Measurements from ENCODE around the gene ELK4. TPM values are rescaled to one million over a fixed set of nuclear protein-coding genes. Genes with fewer than 3 reads are reported as not detected.

ELK4 gene
- total and polyA plus RNA-seq, 4 donors: 11.9 to 23.9 (median 16.0) TPM

DNA sequence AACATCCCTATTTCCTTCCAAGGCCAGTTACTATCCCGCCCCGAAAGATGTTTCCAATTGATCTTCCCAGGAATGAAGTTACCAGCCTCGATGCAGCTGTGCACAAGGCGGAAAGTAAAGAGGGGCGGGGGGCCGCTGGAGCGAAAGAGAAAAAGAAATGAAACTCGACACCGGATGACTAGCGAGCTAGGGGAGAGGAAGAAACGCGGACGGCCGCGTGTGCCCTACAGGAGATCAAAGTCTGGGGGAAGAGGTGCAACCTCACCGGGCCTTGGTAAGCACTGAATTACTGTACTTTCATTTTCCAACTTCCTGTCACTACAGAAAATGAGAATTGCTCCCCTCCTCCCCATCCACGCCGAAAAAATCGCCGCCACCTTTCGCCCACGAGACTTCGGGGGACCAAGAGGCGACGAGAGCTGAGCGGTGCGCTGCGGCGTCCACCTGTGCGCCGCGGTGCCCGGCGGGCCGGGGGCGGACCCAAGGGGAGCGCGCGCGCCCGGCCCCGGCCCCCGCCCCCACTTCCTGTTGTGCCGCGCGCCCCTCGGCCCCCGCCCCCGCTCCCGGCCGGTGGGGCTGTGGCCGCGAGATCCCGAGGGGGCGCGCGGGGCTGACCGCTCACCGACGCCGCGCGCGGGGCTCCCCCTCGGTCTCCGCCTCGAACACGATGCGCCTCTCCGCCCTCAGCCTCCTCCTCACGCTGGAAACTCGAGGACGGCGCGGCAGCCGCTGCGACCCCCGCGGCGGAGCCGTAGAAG, 622 bp downstream of the ELK4 start:
- Histone ChIP-seq H3K4me1 (ENCODE audit: control insufficient read depth, insufficient read depth, low read length) (peaks cover 4% of the 10 kb centered on the region), H3K4me3 (ENCODE audit: low read depth, low read length) (peak overlapping the region; percentile 89), H3K9me3 (ENCODE audit: control insufficient read depth, insufficient read depth, low read length) (no peaks in the 10 kb centered on the region), H3K36me3 (ENCODE audit: control insufficient read depth, insufficient read depth, low read length) (no peaks in the 10 kb centered on the region), H3K27me3 (ENCODE audit: control insufficient read depth, insufficient read depth, low read length) (no peaks in the 10 kb centered on the region), H3K27ac (ENCODE audit: low read depth, low read length) (peak overlapping the region; percentile 96)
- WGBS (ENCODE audit: insufficient coverage): under 1% methylated on average over 80 of the region's 81 CpGs
- DNase-seq (ENCODE audit: low read depth in 4 of 6, low spot score in 6 of 6): peak; percentile 44 to 90 (median 60)

DNA sequence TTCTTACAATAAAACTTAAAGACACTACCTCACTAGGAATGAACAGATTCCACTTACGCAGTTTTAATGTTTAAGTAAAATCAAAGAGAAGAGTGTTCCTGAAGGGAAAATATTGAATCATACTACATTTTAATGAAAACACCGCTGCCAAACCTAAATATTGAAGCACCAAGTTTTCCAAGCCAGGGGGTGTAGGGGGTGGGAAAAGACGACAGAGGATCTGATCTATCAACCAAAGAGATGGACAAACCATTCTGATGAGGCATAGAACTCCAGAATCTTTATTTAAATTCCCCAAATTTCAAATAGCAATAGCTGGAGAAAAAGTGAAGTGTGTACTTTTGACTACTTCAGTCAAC, 1.2 kb downstream of the ELK4 start:
- no peak for DNase-seq (ENCODE audit: low read depth in 4 of 6, low spot score in 6 of 6)
- no CpG with 5 or more reads among the region's 3 CpGs for WGBS (ENCODE audit: insufficient coverage)
- peaks cover 4% of the 10 kb centered on the region for H3K4me1 ChIP-seq (ENCODE audit: control insufficient read depth, insufficient read depth, low read length)

DNA sequence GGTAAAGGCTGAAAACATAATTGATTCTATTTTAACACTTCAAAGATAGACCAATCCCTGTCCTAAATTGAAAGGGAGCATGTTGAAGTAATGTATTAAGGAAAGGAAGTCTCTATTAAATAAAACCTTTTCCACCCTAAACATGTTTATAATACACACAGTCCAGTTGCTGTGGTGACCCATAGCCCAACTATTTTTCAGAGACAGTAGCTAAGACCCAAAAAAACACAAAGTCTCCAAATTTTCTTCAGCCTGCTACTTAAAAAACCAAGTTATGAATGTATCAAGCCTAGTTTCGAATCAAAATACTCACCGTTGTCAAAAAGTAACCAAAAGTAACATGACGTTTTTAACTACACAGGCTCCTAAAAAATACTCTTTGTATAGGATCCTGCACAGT, 1.6 kb downstream of the ELK4 start:
- Histone ChIP-seq H3K36me3 (ENCODE audit: control insufficient read depth, insufficient read depth, low read length) (no peaks in the 10 kb centered on the region), H3K27ac (ENCODE audit: low read depth, low read length) (peak overlapping the region; percentile 96), H3K4me3 (ENCODE audit: low read depth, low read length) (peak overlapping the region; percentile 89), H3K4me1 (ENCODE audit: control insufficient read depth, insufficient read depth, low read length) (peaks cover 4% of the 10 kb centered on the region), H3K27me3 (ENCODE audit: control insufficient read depth, insufficient read depth, low read length) (no peaks in the 10 kb centered on the region), H3K9me3 (ENCODE audit: control insufficient read depth, insufficient read depth, low read length) (no peaks in the 10 kb centered on the region)
- WGBS (ENCODE audit: insufficient coverage): no CpG with 5 or more reads among the region's 3 CpGs
- DNase-seq (ENCODE audit: low read depth in 4 of 6, low spot score in 6 of 6): peak in 1 of 6 donors; percentile 13

More for the DNA sequence above, 1.2 kb downstream of the ELK4 start:
- Histone ChIP-seq H3K27me3 (ENCODE audit: control insufficient read depth, insufficient read depth, low read length) (no peaks in the 10 kb centered on the region), H3K27ac (ENCODE audit: low read depth, low read length) (peak overlapping the region; percentile 96), H3K9me3 (ENCODE audit: control insufficient read depth, insufficient read depth, low read length) (no peaks in the 10 kb centered on the region), H3K4me3 (ENCODE audit: low read depth, low read length) (peak overlapping the region; percentile 89), H3K36me3 (ENCODE audit: control insufficient read depth, insufficient read depth, low read length) (no peaks in the 10 kb centered on the region)

DNA sequence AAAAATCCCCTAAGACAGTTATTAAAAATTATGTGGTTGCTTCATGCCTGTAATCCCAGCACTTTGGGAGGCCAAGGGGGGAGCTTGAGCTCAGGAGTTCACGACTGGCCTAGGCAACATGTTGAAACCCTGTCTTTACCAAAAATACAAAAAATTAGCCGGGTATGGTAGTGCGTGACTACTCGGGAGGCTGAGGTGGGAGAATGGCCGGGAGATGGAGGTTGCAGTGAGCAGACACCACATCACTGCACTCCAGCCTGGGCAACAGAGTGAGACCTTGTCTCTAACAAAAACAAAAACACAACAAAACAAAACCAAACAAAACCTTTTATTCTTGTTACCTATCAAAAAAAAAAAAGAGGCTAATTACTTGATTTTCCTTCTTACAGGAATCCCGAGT, 2.1 kb downstream of the ELK4 start:
- DNase-seq (ENCODE audit: low read depth in 4 of 6, low spot score in 6 of 6): no peak

DNA sequence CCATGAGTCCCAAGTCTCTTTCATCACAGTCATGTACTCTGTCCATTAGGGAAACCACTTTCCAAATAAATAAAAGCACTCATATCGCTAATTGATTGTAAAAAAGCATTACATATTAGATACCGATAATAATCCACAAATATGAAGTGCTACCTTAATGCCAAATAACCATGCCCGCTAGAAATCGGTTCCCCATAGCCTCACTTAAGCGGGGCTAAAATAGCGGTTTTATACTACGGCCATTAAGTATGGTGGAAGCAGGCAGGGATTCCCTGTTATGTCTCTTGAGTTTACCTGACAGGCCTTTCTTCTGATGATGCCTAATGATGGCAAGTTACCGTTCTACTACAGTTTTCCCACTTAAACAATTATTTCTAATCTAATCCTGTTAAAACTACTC, 3.9 kb downstream of the ELK4 start:
- Histone ChIP-seq H3K27ac (ENCODE audit: low read depth, low read length) (no peak overlapping the region), H3K4me1 (ENCODE audit: control insufficient read depth, insufficient read depth, low read length) (peaks cover 4% of the 10 kb centered on the region), H3K9me3 (ENCODE audit: control insufficient read depth, insufficient read depth, low read length) (no peaks in the 10 kb centered on the region), H3K4me3 (ENCODE audit: low read depth, low read length) (no peak overlapping the region), H3K36me3 (ENCODE audit: control insufficient read depth, insufficient read depth, low read length) (peaks cover 7% of the 10 kb centered on the region), H3K27me3 (ENCODE audit: control insufficient read depth, insufficient read depth, low read length) (no peaks in the 10 kb centered on the region)
- WGBS (ENCODE audit: insufficient coverage): no CpG with 5 or more reads among the region's 8 CpGs
- no peak for DNase-seq (ENCODE audit: low read depth in 4 of 6, low spot score in 6 of 6)

More for the DNA sequence above, 2.1 kb downstream of the ELK4 start:
- no peaks in the 10 kb centered on the region for H3K27me3 ChIP-seq (ENCODE audit: control insufficient read depth, insufficient read depth, low read length)
- H3K4me3 ChIP-seq (ENCODE audit: low read depth, low read length): peak overlapping the region; percentile 89
- H3K9me3 ChIP-seq (ENCODE audit: control insufficient read depth, insufficient read depth, low read length): no peaks in the 10 kb centered on the region
- H3K36me3 ChIP-seq (ENCODE audit: control insufficient read depth, insufficient read depth, low read length): no peaks in the 10 kb centered on the region
- no CpG with 5 or more reads among the region's 6 CpGs for WGBS (ENCODE audit: insufficient coverage)
- H3K4me1 ChIP-seq (ENCODE audit: control insufficient read depth, insufficient read depth, low read length): peaks cover 4% of the 10 kb centered on the region
- H3K27ac ChIP-seq (ENCODE audit: low read depth, low read length): no peak overlapping the region

DNA sequence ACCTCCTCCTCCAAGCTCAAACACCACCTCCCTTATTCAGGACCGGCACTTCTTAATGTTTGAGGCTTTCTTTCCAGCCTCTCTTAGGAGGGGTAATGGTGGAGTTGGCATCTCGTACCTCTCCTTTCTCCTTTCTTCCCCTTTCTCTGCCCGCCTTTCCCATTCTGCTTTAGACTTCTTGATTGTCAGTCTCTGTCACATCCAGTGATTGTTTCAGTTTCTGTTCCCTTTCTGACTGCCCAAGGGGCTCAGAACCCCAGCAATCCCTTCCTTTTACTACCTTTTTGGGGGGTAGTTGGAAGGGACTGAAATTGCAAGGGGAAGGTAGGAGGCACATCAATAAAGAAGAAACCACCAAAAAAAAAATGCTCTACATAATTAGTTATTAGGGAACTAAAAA, 5.6 kb downstream of the ELK4 start:
- Histone ChIP-seq H3K9me3 (ENCODE audit: control insufficient read depth, insufficient read depth, low read length) (no peaks in the 10 kb centered on the region), H3K4me1 (ENCODE audit: control insufficient read depth, insufficient read depth, low read length) (peaks cover 4% of the 10 kb centered on the region), H3K27ac (ENCODE audit: low read depth, low read length) (no peak overlapping the region), H3K27me3 (ENCODE audit: control insufficient read depth, insufficient read depth, low read length) (no peaks in the 10 kb centered on the region), H3K36me3 (ENCODE audit: control insufficient read depth, insufficient read depth, low read length) (peaks cover 21% of the 10 kb centered on the region), H3K4me3 (ENCODE audit: low read depth, low read length) (no peak overlapping the region)
- DNase-seq (ENCODE audit: low read depth in 4 of 6, low spot score in 6 of 6): no peak
- 90% methylated on average over 2 of the region's 3 CpGs for WGBS (ENCODE audit: insufficient coverage)

DNA sequence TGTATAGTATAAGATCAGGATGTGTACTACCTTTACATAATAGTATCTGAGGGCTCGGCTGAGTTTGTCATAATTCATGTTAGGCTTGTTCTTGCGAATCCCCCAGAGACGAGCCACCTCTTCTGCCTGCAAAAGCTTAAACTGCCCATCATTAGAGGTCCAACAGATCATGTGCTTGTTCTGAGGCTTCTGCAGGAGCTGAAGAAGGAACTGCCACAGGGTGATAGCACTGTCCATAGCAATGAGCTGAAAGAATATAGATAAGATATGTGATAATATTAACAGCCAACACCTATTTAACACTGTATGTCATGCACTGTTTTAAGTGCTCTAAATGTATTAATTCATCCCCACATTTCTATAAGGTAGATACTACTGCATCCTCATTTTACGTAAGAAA, 8.2 kb downstream of the ELK4 start:
- 92% methylated on average over 2 of the region's 4 CpGs for WGBS (ENCODE audit: insufficient coverage)
- H3K36me3 ChIP-seq (ENCODE audit: control insufficient read depth, insufficient read depth, low read length): peaks cover 29% of the 10 kb centered on the region
- no peaks in the 10 kb centered on the region for H3K9me3 ChIP-seq (ENCODE audit: control insufficient read depth, insufficient read depth, low read length)
- H3K27me3 ChIP-seq (ENCODE audit: control insufficient read depth, insufficient read depth, low read length): no peaks in the 10 kb centered on the region
- no peak overlapping the region for H3K27ac ChIP-seq (ENCODE audit: low read depth, low read length)
- no peak for DNase-seq (ENCODE audit: low read depth in 4 of 6, low spot score in 6 of 6)
- H3K4me3 ChIP-seq (ENCODE audit: low read depth, low read length): no peak overlapping the region
- H3K4me1 ChIP-seq (ENCODE audit: control insufficient read depth, insufficient read depth, low read length): no peaks in the 10 kb centered on the region

DNA sequence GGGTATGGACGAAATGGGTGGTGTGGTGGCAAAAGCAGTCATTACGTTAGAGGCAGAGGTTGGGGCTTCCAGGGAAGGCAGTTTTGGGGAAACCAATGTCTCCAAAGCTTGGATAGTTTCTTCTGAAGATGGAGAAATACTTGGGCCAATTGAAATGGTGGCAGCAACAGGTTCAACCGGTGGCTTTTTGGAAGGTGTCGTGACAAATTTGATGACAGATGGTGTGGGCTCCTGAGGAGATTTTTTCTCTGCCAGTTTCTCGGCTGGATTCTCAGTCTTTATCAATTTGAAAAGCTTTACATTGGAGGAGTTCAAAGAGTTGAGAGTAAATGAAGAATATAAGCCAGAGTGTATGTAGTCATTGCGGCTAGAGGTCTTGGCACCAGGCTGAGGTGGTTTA, 11.5 kb downstream of the ELK4 start:
- DNase-seq (ENCODE audit: low read depth in 4 of 6, low spot score in 6 of 6): no peak
- no peaks in the 10 kb centered on the region for H3K9me3 ChIP-seq (ENCODE audit: control insufficient read depth, insufficient read depth, low read length)
- no peaks in the 10 kb centered on the region for H3K27me3 ChIP-seq (ENCODE audit: control insufficient read depth, insufficient read depth, low read length)
- H3K4me1 ChIP-seq (ENCODE audit: control insufficient read depth, insufficient read depth, low read length): no peaks in the 10 kb centered on the region
- H3K36me3 ChIP-seq (ENCODE audit: control insufficient read depth, insufficient read depth, low read length): peaks cover 41% of the 10 kb centered on the region
- 85% methylated on average over 5 of the region's 6 CpGs for WGBS (ENCODE audit: insufficient coverage)
- no peak overlapping the region for H3K27ac ChIP-seq (ENCODE audit: low read depth, low read length)
- H3K4me3 ChIP-seq (ENCODE audit: low read depth, low read length): no peak overlapping the region

DNA sequence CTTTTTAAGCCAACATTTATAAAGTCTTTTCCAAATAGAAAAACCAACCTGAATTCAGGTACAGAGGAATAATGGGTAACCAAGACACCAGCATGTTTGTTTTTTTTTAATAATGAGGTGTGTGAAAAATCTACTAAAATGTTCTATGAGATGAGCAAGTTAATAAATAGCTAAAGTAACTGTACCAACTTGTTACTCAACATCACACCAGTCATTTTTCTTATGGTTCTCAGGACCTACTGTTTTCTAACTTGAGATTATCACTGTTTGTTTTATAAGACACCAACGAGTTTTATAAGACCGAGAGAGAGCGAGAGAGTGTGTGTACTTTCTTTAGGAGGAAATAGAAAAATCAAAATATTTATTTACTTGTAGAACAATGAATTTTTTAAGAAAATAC, 12.4 kb downstream of the ELK4 start:
- H3K36me3 ChIP-seq (ENCODE audit: control insufficient read depth, insufficient read depth, low read length): peaks cover 41% of the 10 kb centered on the region
- WGBS (ENCODE audit: insufficient coverage): no CpG with 5 or more reads among the region's 3 CpGs
- no peaks in the 10 kb centered on the region for H3K9me3 ChIP-seq (ENCODE audit: control insufficient read depth, insufficient read depth, low read length)
- no peak overlapping the region for H3K27ac ChIP-seq (ENCODE audit: low read depth, low read length)
- no peak for DNase-seq (ENCODE audit: low read depth in 4 of 6, low spot score in 6 of 6)
- no peak overlapping the region for H3K4me3 ChIP-seq (ENCODE audit: low read depth, low read length)
- no peaks in the 10 kb centered on the region for H3K4me1 ChIP-seq (ENCODE audit: control insufficient read depth, insufficient read depth, low read length)
- H3K27me3 ChIP-seq (ENCODE audit: control insufficient read depth, insufficient read depth, low read length): no peaks in the 10 kb centered on the region

DNA sequence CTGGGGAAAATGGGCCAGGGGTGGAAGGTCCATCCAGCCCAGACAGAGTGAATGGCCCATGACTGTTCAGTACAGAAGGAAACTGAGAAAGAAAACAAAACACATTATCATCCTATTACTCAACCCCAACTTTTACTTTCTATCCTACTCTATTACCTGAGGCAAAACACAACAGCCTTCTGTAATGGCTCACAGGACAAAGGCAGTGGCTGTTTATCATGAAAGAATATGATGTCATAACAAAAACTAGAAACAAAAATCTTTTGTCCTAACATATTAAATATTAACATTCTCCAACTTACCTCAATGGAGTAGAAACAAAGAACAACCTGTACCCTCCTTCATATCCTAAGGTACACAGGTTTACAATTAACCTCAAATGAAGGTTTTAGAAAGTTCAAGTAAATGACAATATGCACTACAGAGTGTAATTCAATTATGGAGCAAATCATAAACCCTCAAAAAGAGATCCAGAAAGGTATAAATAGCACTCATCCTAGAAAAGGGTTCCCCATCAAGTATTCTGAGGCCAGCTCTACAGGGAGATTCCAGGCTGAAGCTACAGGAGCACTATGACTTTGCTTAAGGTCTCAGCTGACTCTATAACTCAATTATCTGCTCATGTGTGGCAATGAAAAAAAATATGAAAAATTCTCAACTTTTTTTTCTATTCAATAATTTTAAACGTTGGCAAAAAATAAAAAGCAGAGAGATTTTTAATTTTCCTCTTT, 15.1 kb downstream of the ELK4 start:
- H3K27ac ChIP-seq (ENCODE audit: low read depth, low read length): no peak overlapping the region
- H3K27me3 ChIP-seq (ENCODE audit: control insufficient read depth, insufficient read depth, low read length): no peaks in the 10 kb centered on the region
- WGBS (ENCODE audit: insufficient coverage): no CpG with 5 or more reads among the region's 1 CpG
- no peaks in the 10 kb centered on the region for H3K9me3 ChIP-seq (ENCODE audit: control insufficient read depth, insufficient read depth, low read length)
- DNase-seq (ENCODE audit: low read depth in 4 of 6, low spot score in 6 of 6): no peak
- no peak overlapping the region for H3K4me3 ChIP-seq (ENCODE audit: low read depth, low read length)
- H3K4me1 ChIP-seq (ENCODE audit: control insufficient read depth, insufficient read depth, low read length): no peaks in the 10 kb centered on the region
- peaks cover 25% of the 10 kb centered on the region for H3K36me3 ChIP-seq (ENCODE audit: control insufficient read depth, insufficient read depth, low read length)
